ENCODE results near the gene WNT1.

Gene WNT1

DNA sequence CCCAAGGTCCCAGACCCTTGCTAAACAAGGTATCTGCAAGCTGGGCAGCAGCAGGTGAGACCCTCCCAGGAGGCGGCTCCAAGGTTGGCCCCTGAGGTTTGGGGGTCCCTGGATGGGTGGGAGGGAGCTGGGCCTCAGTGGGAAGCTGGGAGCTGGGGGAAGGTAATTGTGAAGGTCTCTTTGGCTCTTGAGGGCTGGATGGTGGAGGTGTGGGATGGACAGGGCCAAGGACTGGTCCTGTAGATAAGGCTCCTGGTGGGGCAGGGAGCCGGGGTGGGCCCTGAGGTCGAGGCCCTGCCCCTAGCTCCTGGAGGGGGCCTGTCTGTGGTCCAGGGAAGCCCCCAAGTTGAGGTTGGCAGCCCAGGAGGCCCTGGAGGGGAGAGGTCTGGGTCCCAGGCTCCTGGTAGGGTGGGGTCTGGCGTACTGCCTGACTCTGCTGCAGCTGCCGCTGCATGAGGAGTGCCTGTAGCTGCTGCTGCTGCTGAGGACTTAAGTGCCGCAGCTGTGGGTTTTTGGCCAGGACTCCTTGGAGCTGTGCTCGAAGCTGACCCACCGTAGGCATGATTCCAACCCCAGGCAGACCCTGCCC lies 53.5 kb downstream of the WNT1 start:
- DNase-seq: no peak
